GF-D8 (cell line): ENCODE results near the gene ADPGK.
A peak's percentile ranks its signal among the peaks of the same experiment; 100 is the strongest.

Experiments used
- DNase-seq: peaks from one replicate; lab custom pipeline; 2025; lab: John Stamatoyannopoulos, UW

The ADPGK gene

DNA sequence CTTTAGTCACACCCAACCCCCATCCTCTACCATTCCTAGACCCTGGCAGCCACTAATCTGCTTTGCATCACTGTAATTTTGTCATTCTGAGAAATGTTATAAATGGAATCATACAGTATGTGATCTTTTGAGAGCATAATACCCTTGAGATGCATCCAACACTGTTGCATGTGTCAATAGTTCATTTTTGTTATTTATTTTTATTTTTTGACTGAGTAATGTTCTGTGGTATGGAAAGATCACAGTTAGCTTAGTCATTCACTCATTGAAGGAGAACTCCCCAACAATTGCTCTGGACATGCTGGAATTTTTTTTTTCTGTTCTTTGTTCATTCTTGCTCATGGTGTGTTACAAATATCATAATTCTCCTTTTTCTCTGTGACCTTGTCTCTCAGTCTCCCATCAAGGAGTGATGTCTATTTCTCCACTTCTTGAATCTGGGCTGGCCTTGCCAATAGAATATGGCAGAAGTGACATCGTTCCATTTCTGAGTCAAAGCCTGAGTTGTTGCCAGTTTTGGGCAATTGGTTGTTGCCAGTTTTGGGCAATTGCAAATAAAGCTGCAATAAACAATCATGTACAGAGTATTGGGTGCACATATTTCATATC lies 6.8 kb upstream of the ADPGK start:
- DNase-seq: no peak

- DNase-seq: no peak
Observed at GRCh38 chr15:72787526-72787925, 4.0 kb upstream of the ADPGK start.

DNA sequence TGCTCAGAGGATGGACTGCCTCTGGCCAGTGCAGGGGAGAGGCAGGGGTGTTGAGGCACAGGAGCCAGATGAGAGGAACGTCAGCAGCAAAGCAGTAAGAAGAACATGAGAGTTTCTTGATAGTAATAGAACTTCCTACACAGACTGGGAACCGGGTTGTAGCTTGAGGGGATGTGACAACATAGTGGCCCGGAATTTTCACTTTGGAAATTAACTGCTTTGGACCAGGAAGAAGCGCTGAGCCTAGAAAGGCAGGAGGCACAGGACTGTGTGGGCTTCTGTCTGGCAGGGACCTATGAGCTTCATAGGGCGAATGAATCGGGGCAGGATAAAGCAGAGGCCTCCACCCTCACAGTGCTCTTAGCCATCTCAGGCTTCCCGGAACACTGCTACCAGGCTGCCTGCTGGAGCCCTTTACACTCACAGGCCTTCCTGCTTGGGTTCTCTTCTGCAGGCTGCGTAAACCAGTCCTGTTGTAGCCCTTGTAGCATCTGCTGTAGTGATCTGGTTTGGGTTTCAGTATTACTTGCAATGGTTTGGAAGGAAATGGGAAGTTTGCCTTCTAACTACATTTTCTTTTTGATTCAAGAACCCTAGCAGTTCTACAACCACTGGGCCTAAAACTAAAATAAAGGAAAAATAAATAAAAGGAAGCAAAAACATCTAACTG lies 3.3 kb upstream of the ADPGK start:
- no peak for DNase-seq

GRCh38 chr15:72786242-72786641 lies 2.7 kb upstream of the ADPGK start:
- no peak for DNase-seq

DNA sequence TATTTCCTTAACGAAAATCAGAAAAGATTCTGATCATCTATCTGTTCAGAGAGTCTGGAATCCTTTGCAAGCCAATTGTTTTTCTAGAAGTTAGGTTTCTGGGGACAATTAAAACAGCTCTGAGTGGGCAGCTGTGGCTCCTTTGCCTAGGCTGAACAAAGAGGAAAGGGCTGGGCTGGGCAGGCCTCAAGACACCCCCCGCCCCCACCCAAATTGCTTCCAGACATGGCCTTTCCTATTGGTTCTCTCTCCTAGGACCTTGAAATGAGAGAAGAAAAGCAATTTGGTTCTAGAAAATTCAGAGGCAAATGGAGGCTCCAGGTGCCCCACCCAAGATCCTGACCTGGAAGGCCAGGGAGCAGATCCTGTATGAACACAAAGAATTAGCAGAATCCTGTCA lies 2.3 kb upstream of the ADPGK start:
- no peak for DNase-seq

GRCh38 chr15:72785432-72785831 lies 1.9 kb upstream of the ADPGK start:
- DNase-seq: no peak

DNA sequence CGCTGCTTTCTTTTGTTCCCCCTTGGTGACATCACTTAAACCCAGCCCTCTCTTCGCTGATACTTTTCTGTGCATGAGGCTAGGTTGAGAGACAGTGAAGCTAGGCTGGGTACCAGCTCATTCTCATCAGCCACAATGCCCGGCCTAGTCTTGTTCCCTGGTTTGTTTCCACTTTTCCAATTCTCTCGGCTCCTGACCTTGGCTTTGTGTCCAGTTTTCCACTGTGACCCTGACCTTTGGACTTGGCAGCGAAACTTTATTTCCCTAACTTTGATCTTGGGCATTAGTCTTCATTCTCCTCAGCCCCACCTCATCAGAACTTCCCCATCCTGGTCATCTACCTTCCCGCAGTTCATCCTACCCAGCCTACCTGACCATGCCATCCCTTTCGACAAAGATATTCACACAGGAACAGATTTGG lies 908 bp upstream of the ADPGK start:
- no peak for DNase-seq

DNA sequence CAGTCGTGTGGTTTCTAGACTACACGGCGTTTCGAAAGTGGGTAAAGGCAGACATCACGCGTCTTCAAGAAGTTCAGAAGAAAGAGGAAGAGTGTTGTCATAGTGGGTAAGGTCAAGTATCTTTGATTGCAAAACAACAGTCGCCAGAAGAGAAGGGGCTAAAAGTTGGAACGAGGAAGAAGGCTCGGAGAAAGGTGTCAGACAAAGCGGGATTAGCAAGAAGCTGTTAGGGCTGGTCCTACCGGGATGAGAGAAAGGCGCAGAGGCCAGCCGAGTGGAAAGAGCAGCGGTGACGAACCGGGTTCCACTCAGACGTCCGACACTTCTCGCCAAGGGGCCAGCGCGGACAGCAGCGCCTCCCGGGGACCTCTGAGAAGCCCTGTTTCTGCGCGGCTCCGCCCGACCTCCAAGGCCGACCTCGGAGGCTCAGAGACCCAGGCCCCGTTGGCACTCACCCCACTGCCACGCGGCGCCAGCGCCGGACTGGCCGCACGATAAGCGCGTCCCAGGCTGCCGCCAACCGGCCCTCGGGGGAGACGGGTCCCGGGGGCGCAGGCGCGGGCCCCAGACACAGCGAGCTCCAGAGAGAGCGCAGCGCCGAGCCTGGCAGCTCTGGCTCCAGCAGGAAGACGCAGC lies 436 bp downstream of the ADPGK start:
- peak; percentile 96 for DNase-seq

DNA sequence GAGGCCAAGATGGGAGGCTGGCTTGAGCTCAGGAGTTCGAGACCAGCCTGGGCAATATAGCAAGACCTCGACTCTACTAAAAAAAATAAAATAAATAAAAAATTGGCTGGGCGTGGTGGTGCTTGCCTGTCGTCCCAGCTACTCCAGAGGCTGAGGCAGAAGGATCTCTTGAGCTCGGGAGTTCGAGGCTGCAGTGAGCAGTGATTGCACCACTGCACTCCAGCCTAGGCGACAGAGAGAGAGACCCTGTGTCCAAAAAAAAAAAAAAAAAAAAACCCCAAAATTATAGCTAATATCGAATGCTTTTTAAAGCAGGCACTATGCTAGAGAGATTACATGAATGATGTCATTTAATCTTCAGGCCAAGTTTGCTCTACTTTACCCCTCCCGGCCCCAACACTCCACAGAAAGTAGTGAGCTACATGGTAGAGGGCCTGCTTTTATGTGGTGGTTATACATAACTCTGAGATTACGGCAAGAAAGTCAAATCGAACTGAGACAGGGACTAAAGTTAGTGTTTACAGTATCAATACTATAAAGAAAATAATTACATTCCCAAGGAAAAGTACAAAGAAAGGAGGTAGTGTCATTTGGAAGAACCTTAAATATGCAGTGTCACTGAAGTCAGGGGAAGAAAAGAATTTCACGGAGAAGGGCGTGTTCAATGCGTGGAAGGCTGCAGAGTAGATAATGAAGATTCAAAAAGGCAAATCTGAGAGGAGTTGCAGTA lies 1.1 kb downstream of the ADPGK start:
- DNase-seq: no peak

DNA sequence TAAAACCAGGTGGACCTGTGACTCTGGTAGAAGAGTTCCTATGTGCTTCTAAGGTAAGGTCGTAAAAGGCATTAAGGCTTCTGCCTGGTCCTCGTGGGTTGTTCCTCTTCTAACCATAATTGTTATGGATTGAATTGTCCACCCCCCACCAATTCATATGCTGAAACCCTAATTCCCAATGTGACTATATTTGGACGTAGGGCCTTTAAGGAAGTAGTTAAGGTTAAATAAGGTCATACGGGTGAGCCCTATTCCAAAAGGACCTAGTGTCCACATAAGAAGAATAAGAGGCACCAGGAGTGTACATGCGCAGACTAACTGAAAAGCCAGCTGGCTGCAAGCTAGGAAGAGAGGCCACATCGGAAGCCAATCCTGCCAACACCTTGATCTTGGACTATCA lies 1.9 kb downstream of the ADPGK start:
- DNase-seq: no peak

GRCh38 chr15:72778796-72779195 lies 4.8 kb downstream of the ADPGK start:
- DNase-seq: no peak

- peak; percentile 8 for DNase-seq
Observed at GRCh38 chr15:72774696-72775383, 8.7 kb downstream of the ADPGK start.

DNA sequence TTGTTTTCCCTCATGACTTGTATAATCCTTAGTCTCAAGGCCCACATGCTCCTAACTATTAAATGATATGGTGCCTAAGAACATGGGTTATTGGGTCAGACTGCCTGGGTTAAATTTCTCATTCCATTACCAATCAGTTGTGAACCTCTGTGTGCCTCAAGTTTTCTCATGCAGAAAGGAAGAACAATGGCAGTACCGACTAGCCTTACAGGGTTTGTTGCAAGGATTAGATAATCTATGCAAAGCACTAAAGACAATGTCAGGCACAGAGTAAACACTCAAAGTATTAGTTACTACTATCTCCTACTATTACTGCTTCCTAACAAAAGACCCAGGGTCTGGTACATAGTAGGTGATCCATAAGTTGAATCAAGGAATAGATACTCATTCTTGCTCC lies 12.2 kb downstream of the ADPGK start:
- no peak for DNase-seq

DNA sequence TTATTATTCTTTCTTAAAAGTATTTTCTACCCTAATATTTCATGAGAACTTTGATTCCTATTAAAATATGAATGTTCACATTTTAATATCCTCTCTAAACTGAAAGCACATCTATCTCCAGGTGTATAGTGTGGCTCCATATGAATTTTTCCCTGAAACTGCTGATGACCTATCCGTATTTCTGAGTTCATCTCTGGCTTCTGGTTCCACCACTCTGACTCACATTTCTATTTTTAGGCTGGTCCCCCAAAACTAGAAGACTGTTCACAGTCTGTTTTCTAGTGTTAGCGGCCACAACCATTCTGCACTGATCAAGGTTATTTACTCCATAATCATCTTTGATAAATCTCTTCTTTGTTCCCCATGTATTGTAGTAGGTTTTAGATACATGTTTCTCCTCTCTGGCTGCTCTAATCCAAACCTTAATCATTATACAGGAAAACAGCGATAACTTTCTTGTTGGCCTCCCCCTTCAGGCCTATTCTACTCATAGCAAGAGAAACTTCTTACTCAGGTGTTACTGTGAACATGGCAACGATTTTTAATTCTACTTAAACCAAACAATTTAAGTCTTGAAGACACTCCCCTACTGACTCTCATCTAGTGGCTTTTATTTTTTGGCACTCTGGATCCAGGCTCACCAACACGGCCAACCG lies 12.8 kb downstream of the ADPGK start:
- no peak for DNase-seq

GRCh38 chr15:72766780-72767179 lies 16.8 kb downstream of the ADPGK start:
- DNase-seq: no peak

- no peak for DNase-seq
Observed at GRCh38 chr15:72766025-72766424, 17.5 kb downstream of the ADPGK start.

GRCh38 chr15:72764656-72765055 lies 18.9 kb downstream of the ADPGK start:
- no peak for DNase-seq

DNA sequence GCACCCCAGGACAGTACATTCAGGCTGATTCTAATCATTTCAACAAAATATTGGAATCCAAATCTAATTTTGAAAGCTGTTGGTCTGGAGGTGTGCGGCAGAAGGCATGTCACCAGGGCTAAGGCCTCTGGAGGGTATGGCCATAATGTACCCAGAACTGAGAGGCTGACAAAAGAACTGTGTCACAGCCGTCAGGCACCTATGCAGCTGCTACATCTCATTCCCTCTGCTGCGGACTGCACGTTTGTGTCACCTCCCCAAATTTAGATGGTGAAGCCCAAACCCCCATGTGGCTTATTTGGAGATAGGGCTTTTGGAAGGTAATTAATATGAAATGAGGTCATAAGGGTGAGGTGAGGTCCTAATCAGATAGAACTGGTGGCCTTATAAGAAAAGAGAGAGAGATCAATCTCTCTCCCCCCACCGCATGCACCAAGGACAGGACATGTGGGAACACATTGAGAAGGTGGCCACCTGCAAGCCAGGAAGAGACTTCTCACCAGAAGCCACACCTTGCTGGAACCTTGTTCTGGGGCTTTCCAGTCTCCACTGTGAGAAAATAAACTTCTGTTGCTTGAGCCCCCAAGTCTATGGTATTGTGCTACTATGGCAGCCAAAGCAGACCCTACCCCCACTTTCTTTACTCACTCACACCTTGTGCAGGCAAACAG lies 22.8 kb downstream of the ADPGK start:
- no peak for DNase-seq

DNA sequence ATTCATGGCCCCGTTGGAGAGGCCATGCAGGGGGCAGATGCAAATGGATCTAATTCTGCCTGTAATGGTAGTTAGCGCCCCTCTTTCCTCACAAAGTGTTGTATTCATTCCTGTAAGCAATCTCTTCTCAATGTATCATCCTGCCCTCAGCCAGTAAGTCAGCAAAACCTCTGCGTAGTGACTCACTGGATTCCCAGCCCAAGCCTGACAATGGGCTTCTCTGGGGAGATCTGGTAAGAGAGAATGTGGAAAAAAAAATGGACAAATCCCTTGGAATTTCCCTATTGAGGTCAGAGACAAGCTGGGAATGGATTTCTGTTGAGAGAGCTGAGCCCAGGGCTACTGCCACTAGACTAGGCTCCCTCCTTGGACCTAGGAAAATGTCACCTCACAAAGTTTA lies 25.4 kb downstream of the ADPGK start:
- DNase-seq: no peak

- DNase-seq: no peak
Observed at GRCh38 chr15:72754096-72754495, 29.5 kb downstream of the ADPGK start.

GRCh38 chr15:72751751-72752455 lies 31.7 kb downstream of the ADPGK start:
- DNase-seq: peak; percentile 86
